ENCODE results near the gene ZMPSTE24.

Gene ZMPSTE24

DNA sequence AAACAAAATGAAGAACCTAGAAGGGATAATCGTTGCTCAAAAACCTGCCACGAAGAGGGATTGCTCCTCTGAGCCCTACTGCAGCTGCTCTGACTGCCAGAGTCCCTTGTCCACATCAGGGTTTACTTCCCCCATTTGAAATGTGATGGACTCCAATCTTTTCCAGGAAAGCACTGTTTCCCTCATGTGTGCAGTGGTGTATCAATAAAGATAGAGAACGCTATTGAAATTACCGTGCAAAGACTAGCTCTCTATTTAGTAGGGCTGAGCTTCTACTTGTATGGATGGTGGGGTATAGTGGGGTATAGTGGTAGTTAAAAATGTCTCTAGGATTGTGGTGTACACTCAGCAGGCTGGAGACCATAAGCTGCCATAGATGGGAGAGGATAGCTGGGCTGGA lies 6.6 kb upstream of the ZMPSTE24 start:
- H3K9me3 ChIP-seq (ENCODE audit: insufficient read depth, low read length), result no peaks in the 10 kb centered on the region
- H3K4me2 ChIP-seq (ENCODE audit: low read length), result no peak overlapping the region
- no peak for TF ChIP-seq EZH2phosphoT487 (IDR thresholded peaks at IDR 0.05; ENCODE audit: low read depth)
- TF ChIP-seq, protein P1, sequence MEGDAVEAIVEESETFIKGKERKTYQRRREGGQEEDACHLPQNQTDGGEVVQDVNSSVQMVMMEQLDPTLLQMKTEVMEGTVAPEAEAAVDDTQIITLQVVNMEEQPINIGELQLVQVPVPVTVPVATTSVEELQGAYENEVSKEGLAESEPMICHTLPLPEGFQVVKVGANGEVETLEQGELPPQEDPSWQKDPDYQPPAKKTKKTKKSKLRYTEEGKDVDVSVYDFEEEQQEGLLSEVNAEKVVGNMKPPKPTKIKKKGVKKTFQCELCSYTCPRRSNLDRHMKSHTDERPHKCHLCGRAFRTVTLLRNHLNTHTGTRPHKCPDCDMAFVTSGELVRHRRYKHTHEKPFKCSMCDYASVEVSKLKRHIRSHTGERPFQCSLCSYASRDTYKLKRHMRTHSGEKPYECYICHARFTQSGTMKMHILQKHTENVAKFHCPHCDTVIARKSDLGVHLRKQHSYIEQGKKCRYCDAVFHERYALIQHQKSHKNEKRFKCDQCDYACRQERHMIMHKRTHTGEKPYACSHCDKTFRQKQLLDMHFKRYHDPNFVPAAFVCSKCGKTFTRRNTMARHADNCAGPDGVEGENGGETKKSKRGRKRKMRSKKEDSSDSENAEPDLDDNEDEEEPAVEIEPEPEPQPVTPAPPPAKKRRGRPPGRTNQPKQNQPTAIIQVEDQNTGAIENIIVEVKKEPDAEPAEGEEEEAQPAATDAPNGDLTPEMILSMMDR (IDR thresholded peaks at IDR 0.05; ENCODE audit: low read depth, low read length), result no peak
- H3K4me3 ChIP-seq (ENCODE audit: low read length), result no peak overlapping the region
- H2AFZ ChIP-seq (ENCODE audit: low read depth, low read length), result no peak overlapping the region
- peaks cover under 1% of the 10 kb centered on the region for H3K4me1 ChIP-seq (ENCODE audit: low read length)
- no peaks in the 10 kb centered on the region for H4K20me1 ChIP-seq (ENCODE audit: insufficient read depth, low read length)
- no peak overlapping the region for H3K9ac ChIP-seq (ENCODE audit: low read length)
- H3K27me3 ChIP-seq (ENCODE audit: low read depth, low read length), result no peaks in the 10 kb centered on the region
- no peak overlapping the region for H3K27ac ChIP-seq (ENCODE audit: low read length)
- no peaks in the 10 kb centered on the region for H3K36me3 ChIP-seq (replicated peaks; ENCODE audit: low read depth, low read length)
- peaks cover 8% of the 10 kb centered on the region for H3K79me2 ChIP-seq (ENCODE audit: low read length)

DNA sequence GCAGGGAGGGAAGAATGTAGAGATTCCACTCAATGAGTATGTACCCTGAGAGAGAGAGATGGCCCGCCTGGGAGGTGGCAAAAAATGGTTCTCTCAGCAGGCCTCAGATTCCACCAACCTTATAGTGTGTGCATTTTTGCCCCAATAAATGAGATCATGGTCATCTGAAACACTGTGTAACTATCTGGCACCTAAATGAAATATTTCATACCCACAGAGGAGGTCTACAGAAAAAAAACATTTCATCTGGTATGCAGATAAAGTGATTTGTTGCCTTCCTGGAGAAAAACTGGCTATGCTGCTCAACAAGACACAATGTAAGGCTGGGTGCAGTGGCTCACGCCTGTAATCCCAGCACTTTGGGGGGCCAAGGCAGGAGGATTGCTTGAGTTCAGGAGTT lies 5.4 kb upstream of the ZMPSTE24 start:
- Histone ChIP-seq H3K27me3 (ENCODE audit: low read depth, low read length) (no peaks in the 10 kb centered on the region), H3K9ac (ENCODE audit: low read length) (no peak overlapping the region), H3K4me2 (ENCODE audit: low read length) (no peak overlapping the region), H3K9me3 (ENCODE audit: insufficient read depth, low read length) (no peaks in the 10 kb centered on the region), H4K20me1 (ENCODE audit: insufficient read depth, low read length) (no peaks in the 10 kb centered on the region), H3K79me2 (ENCODE audit: low read length) (peaks cover 19% of the 10 kb centered on the region), H3K4me3 (ENCODE audit: low read length) (no peak overlapping the region), H3K4me1 (ENCODE audit: low read length) (peaks cover 5% of the 10 kb centered on the region), H3K27ac (ENCODE audit: low read length) (no peak overlapping the region), H2AFZ (ENCODE audit: low read depth, low read length) (no peak overlapping the region), H3K36me3 (replicated peaks; ENCODE audit: low read depth, low read length) (no peaks in the 10 kb centered on the region)
- TF ChIP-seq, protein P1 (IDR thresholded peaks at IDR 0.05; ENCODE audit: low read depth, low read length), result no peak
- TF ChIP-seq EZH2phosphoT487 (IDR thresholded peaks at IDR 0.05; ENCODE audit: low read depth), result no peak

DNA sequence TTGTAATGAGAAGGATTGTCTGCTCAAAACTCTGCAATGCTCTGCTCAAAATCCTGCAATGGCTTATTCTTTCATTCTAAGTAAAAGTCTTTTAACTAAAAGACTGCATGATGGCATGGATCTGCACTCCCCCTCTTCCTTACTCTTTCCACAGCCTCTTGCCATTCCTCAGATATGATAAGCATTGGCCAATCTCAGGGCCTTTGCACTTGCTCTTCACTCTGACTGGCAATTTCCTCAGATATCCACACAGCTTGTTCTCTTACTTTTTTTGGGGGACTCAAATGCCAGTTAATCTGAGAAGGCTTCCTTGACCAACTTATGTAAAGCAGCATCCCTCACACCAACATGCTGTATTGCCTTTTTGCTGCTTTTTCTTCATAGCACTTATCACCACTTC lies 2.8 kb upstream of the ZMPSTE24 start:
- peaks cover 5% of the 10 kb centered on the region for H3K4me1 ChIP-seq (ENCODE audit: low read length)
- no peak overlapping the region for H3K4me2 ChIP-seq (ENCODE audit: low read length)
- no peaks in the 10 kb centered on the region for H4K20me1 ChIP-seq (ENCODE audit: insufficient read depth, low read length)
- no peak overlapping the region for H2AFZ ChIP-seq (ENCODE audit: low read depth, low read length)
- no peak overlapping the region for H3K9ac ChIP-seq (ENCODE audit: low read length)
- H3K9me3 ChIP-seq (ENCODE audit: insufficient read depth, low read length), result no peaks in the 10 kb centered on the region
- peaks cover under 1% of the 10 kb centered on the region for H3K36me3 ChIP-seq (replicated peaks; ENCODE audit: low read depth, low read length)
- H3K4me3 ChIP-seq (ENCODE audit: low read length), result no peak overlapping the region
- H3K27me3 ChIP-seq (ENCODE audit: low read depth, low read length), result no peaks in the 10 kb centered on the region
- TF ChIP-seq, protein P1 (IDR thresholded peaks at IDR 0.05; ENCODE audit: low read depth, low read length), result no peak
- no peak for TF ChIP-seq EZH2phosphoT487 (IDR thresholded peaks at IDR 0.05; ENCODE audit: low read depth)
- peaks cover 38% of the 10 kb centered on the region for H3K79me2 ChIP-seq (ENCODE audit: low read length)
- no peak overlapping the region for H3K27ac ChIP-seq (ENCODE audit: low read length)

DNA sequence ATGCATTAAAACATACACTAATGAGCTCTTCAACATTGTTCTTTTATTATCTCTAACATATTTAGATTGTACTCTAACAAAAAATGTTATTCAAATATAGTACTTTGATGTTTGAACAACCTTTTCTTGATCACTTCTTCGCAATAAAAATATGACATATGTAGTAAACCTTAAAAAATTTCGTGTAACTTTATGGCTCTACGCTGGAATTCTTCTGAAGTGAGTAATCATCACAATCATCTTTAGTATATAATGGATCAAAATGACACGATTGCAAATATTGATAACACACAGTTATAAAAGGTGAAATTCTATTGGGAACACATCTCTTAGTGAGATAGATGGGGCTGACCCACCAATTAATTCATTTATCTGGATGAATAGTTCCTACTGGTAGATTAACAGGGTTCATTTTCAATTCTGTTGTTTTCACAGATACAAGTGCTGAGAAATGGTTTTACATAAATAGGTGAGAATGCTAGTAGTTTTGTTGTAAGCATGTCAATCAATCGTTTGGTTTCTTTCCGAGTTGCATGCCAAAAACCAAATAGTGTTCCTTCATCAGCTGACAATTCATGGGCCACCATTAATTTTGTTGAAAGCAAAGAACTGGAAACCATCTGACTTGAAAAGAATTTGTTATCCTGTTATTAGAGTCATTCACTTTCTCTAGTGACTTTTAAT lies 1.5 kb upstream of the ZMPSTE24 start:
- Histone ChIP-seq H3K4me2 (ENCODE audit: low read length) (peak overlapping the region; percentile 79), H3K79me2 (ENCODE audit: low read length) (peaks cover 41% of the 10 kb centered on the region), H3K9me3 (ENCODE audit: insufficient read depth, low read length) (no peaks in the 10 kb centered on the region), H3K36me3 (replicated peaks; ENCODE audit: low read depth, low read length) (peaks cover 10% of the 10 kb centered on the region), H3K4me1 (ENCODE audit: low read length) (peaks cover 5% of the 10 kb centered on the region), H3K27me3 (ENCODE audit: low read depth, low read length) (no peaks in the 10 kb centered on the region), H3K9ac (ENCODE audit: low read length) (peak overlapping the region; percentile 95), H2AFZ (ENCODE audit: low read depth, low read length) (no peak overlapping the region), H4K20me1 (ENCODE audit: insufficient read depth, low read length) (no peaks in the 10 kb centered on the region), H3K27ac (ENCODE audit: low read length) (0 out of 2 replicates have a peak overlapping the region, but pooled peaks have one; percentile 91), H3K4me3 (ENCODE audit: low read length) (peak overlapping the region; percentile 100)
- TF ChIP-seq, protein P1 (IDR thresholded peaks at IDR 0.05; ENCODE audit: low read depth, low read length), result no peak
- no peak for TF ChIP-seq EZH2phosphoT487 (IDR thresholded peaks at IDR 0.05; ENCODE audit: low read depth)

Data from OCI-LY3 (cell line).